HG02973 (cell line): ENCODE results near the gene CSAG2.
"Not testable (repeated sequence)": the region's sequence is repeated elsewhere in the genome, so short reads cannot be mapped to it uniquely, and the experiment has no call there.

ENCODE experiments used
- ATAC-seq: cut with Tn5 transposase; IDR thresholded peaks from one replicate; pipeline ENCODE4 v1.9.1; 2021; ENCODE audit warnings: moderate library complexity; ENCODE audit not compliant: unreplicated experiment

The CSAG2 gene, protein sequence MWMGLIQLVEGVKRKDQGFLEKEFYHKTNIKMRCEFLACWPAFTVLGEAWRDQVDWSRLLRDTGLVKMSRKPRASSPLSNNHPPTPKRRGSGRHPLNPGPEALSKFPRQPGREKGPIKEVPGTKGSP

DNA sequence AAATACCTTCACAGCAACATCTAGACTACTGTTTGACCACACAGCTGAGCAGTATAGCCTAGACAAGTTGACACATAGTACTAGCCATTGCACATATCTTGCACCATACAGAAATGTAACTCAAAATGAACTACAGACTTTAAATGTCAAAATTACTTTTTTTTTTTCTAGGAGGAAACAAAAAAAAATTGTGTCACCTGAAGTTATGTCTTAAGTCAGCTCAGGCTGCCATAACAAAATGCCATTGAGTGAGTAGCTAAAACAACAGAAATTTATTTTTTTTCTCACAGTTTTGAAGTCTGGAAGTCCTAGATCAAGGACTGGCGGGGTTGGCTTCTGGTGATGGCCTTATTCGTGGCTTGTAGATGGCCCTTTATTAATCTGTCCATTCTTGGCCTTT is at the start of gene CSAG2:
Gene CSAG2 (minus strand): TSS at position 101 of the 400 bp plus-strand sequence. CDS start 161 bp downstream, outside the sequence.
- ATAC-seq: not testable (repeated sequence)

DNA sequence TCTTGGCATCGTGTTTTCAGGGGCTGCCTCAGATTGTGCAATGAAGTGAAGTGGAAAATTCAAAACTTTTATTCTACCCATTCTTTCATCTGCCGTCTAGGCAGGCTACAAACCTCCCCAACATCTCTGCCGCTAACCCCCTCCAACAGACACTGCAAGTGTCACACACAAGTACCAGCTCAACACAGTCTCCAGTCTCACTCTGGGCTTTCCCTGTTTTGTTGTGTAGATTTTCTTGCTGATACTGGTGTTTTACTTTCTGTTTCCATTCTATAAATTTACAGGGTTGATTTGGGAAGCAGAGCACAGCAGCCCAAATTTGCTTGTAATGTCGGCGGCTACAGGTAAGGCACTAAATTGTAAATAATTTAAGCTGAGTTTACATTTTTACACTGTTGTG is 45.8 kb upstream of the CSAG2 start:
- ATAC-seq: not testable (repeated sequence)

DNA sequence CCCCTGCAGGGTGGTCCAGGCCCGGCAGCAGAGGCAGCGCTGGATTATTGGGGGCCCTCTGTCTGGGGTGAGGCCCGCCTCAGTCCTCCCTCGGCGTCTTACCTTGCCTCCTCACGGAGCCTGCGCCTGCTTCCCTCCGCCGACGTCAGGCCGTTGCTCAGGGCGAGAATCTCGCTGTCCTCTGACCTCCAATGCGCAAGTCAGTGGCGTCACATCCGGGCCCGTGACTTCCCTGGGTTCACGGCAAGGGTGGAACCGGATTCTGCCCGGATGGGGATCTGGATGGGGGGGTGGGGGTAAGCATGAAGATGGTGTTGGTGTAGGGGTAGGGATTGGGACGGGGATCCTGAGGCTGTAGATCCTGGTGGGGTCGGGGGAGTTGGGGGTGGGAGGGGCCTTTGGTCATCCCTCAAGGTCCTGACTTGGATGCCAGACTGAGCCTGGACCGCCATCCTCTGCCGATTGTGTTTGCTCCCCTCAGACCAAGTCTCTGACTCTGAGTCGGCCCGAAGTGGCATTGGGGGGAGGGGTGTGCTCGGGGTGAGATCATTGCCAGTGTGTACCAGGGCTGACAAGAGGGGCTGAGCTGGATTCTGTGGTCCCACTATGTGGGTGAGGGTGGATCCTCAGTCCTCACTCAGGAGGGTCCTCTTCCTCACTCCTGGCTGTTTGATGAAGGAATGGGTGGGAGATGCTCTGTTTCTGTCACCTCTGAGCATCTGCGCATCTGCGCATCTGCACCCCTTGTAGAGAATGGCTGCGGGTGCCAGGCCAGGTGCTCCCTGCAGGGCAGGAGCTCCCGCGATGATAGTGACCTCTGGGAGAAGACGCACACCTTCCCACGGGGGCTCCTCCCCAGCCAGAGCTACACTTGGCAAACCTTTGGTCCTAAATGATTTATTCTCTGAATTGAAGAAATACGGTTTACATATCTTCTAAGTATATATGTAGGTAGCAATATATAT is 44.9 kb upstream of the CSAG2 start, which contains the start of gene MAGEA2:
Gene MAGEA2 (minus strand): TSS at position 157 of the 965 bp plus-strand sequence. CDS start 2,479 bp downstream, outside the sequence.
- ATAC-seq: not testable (repeated sequence)

DNA sequence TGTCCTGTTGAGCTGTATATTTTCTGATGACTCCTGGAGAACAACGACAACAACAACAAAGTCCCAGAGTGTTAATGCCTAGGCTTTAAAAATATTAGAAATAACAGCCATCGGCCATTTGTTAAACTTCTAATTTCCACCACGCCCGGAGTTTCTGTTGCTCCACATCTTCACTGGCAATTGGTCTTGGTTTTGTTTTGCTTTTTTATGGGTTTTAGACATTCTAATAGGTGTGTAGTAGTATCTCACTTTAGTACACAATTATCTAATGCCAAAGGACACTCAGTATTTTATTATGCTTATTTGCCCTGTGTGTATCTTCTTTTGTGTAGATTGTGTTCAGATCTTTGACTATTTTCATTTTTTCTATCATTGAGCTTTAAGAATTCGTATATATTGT is 29.5 kb upstream of the CSAG2 start:
- ATAC-seq: no peak

DNA sequence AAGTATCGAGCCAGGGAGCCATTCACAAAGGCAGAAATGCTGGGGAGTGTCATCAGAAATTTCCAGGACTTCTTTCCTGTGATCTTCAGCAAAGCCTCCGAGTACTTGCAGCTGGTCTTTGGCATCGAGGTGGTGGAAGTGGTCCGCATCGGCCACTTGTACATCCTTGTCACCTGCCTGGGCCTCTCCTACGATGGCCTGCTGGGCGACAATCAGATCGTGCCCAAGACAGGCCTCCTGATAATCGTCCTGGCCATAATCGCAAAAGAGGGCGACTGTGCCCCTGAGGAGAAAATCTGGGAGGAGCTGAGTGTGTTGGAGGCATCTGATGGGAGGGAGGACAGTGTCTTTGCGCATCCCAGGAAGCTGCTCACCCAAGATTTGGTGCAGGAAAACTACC is 27.5 kb upstream of the CSAG2 start:
- not testable (repeated sequence) for ATAC-seq

DNA sequence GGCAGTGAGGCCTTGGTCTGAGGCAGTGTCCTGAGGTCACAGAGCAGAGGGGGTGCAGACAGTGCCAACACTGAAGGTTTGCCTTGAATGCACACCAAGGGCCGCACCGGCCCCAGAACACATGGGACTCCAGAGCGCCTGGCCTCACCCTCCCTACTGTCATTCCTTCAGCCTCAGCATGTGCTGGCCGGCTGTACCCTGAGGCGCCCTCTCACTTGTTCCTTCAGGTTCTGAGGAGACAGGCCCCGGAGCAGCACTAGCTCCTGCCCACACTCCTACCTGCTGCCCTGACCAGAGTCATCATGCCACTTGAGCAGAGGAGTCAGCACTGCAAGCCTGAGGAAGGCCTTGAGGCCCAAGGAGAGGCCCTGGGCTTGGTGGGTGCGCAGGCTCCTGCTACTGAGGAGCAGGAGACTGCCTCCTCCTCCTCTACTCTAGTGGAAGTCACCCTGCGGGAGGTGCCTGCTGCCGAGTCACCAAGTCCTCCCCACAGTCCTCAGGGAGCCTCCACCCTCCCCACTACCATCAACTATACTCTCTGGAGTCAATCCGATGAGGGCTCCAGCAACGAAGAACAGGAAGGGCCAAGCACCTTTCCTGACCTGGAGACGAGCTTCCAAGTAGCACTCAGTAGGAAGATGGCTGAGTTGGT is 26.9 kb upstream of the CSAG2 start:
- ATAC-seq: no peak

DNA sequence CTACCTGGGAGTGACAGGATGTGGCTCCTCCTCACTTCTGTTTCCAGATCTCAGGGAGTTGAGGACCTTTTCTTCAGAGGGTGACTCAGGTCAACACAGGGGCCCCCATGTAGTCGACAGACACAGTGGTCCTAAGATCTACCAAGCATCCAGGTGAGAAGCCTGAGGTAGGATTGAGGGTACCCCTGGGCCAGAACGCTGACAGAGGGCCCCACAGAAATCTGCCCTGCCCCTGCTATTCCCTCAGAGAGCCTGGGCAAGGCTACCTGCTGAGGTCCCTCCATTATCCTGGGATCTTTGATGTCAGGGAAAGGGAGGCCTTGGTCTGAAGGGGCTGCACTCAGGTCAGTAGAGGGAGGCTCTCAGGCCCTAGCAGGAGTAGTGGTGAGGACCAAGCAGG is 26.0 kb upstream of the CSAG2 start:
- ATAC-seq: no peak

DNA sequence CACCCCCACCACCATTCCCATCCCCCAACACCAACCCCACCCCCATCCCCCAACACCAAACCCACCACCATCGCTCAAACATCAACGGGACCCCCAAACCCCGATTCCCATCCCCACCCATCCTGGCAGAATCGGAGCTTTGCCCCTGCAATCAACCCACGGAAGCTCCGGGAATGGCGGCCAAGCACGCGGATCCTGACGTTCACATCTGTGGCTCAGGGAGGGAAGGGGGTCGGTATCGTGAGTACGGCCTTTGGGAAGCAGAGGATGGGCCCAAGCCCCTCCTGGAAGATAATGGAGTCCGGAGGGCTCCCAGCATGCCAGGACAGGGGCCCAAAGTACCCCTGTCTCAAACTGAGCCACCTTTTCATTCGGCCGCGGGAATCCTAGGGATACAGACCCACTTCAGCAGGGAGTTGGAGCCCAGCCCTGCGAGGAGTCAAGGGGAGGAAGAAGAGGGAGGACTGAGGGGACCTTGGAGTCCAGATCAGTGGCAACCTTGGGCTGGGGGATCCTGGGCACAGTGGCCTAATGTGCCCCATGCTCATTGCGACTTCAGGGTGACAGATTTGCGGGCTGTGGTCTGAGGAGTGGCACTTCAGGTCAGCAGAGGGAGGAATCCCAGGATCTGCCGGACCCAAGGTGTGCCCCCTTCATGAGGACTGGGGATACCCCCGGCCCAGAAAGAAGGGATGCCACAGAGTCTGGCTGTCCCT is 25.2 kb upstream of the CSAG2 start:
- ATAC-seq: not testable (repeated sequence)

DNA sequence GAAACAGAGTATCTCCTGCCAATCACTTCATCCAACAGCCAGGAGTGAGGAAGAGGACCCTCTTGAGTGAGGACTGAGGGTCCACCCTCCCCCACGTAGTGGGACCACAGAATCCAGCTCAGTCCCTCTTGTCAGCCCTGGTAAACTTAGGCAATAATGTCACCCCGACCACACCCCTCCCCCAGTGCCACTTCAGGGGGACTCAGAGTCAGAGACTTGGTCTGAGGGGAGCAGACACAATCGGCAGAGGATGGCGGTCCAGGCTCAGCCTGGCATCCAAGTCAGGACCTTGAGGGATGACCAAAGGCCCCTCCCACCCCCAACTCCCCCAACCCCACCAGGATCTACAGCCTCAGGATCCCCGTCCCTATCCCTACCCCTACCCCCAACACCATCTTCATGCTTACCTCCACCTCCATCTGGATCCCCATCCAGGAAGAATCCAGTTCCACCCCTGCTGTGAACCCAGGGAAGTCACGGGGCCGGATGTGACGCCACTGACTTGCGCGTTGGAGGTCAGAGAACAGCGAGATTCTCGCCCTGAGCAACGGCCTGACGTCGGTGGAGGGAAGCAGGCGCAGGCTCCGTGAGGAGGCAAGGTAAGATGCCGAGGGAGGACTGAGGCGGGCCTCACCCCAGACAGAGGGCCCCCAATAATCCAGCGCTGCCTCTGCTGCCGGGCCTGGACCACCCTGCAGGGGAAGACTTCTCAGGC is 24.3 kb upstream of the CSAG2 start, which contains the start of the genes CSAG1 and MAGEA12:
Gene CSAG1 (minus strand): TSS at position 461 of the 715 bp plus-strand sequence. CDS start 1,261 bp downstream, outside the sequence.
Gene MAGEA12 (plus strand): TSS at position 497 of the 715 bp plus-strand sequence. CDS start 2,405 bp downstream, outside the sequence.
- no peak for ATAC-seq

DNA sequence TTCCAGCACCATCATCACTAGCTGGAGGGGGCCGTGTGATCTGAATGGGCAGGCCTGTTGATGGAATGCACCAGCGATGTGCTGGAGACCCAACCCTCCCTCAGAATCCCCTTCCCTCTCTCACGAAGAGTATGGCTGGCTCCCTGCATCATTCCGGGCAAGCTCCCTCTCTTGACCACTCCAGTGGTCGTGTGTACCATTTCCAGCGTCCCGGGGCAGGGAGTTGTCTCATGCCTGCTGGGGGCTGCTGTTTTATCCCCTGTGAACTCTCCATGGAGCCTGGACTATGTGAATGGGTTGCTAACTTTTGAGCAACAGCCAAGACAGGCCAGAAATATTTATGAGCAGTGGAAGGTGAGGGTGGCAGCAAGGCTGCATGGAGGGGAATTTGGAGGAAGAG is 16.3 kb upstream of the CSAG2 start:
- no peak for ATAC-seq

DNA sequence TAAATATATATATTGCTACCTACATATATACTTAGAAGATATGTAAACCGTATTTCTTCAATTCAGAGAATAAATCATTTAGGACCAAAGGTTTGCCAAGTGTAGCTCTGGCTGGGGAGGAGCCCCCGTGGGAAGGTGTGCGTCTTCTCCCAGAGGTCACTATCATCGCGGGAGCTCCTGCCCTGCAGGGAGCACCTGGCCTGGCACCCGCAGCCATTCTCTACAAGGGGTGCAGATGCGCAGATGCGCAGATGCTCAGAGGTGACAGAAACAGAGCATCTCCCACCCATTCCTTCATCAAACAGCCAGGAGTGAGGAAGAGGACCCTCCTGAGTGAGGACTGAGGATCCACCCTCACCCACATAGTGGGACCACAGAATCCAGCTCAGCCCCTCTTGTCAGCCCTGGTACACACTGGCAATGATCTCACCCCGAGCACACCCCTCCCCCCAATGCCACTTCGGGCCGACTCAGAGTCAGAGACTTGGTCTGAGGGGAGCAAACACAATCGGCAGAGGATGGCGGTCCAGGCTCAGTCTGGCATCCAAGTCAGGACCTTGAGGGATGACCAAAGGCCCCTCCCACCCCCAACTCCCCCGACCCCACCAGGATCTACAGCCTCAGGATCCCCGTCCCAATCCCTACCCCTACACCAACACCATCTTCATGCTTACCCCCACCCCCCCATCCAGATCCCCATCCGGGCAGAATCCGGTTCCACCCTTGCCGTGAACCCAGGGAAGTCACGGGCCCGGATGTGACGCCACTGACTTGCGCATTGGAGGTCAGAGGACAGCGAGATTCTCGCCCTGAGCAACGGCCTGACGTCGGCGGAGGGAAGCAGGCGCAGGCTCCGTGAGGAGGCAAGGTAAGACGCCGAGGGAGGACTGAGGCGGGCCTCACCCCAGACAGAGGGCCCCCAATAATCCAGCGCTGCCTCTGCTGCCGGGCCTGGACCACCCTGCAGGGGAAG is 5.0 kb upstream of the CSAG2 start, which contains the start of gene MAGEA2B:
Gene MAGEA2B (plus strand): TSS at position 814 of the 973 bp plus-strand sequence. CDS start 2,479 bp downstream, outside the sequence.
- not testable (repeated sequence) for ATAC-seq

DNA sequence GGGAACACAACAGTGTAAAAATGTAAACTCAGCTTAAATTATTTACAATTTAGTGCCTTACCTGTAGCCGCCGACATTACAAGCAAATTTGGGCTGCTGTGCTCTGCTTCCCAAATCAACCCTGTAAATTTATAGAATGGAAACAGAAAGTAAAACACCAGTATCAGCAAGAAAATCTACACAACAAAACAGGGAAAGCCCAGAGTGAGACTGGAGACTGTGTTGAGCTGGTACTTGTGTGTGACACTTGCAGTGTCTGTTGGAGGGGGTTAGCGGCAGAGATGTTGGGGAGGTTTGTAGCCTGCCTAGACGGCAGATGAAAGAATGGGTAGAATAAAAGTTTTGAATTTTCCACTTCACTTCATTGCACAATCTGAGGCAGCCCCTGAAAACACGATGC is 4.1 kb upstream of the CSAG2 start:
- not testable (repeated sequence) for ATAC-seq

DNA sequence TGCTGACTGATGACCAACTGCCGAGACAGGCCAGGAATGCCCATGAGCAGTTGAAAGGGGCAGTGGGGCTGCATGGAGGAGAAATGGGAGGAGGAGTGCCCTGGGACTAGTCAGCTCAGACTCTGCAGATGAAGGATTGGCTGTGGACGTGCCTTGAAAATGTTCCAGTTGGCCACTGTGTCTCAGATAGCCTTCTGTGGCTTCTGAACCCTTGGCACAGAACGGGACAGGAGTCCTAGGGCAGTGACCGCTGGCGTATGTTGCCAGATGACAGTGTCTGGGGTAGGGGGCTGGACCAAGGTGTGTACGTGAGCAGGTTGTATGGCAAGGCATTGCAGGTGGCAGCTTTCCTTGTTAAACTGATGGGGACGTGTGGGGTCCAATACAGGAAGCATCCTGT is 2.6 kb downstream of the CSAG2 start:
- not testable (repeated sequence) for ATAC-seq

DNA sequence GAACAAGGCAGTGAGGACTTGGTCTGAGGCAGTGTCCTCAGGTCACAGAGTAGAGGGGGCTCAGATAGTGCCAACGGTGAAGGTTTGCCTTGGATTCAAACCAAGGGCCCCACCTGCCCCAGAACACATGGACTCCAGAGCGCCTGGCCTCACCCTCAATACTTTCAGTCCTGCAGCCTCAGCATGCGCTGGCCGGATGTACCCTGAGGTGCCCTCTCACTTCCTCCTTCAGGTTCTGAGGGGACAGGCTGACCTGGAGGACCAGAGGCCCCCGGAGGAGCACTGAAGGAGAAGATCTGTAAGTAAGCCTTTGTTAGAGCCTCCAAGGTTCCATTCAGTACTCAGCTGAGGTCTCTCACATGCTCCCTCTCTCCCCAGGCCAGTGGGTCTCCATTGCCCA is 8.7 kb downstream of the CSAG2 start:
- ATAC-seq: not testable (repeated sequence)

DNA sequence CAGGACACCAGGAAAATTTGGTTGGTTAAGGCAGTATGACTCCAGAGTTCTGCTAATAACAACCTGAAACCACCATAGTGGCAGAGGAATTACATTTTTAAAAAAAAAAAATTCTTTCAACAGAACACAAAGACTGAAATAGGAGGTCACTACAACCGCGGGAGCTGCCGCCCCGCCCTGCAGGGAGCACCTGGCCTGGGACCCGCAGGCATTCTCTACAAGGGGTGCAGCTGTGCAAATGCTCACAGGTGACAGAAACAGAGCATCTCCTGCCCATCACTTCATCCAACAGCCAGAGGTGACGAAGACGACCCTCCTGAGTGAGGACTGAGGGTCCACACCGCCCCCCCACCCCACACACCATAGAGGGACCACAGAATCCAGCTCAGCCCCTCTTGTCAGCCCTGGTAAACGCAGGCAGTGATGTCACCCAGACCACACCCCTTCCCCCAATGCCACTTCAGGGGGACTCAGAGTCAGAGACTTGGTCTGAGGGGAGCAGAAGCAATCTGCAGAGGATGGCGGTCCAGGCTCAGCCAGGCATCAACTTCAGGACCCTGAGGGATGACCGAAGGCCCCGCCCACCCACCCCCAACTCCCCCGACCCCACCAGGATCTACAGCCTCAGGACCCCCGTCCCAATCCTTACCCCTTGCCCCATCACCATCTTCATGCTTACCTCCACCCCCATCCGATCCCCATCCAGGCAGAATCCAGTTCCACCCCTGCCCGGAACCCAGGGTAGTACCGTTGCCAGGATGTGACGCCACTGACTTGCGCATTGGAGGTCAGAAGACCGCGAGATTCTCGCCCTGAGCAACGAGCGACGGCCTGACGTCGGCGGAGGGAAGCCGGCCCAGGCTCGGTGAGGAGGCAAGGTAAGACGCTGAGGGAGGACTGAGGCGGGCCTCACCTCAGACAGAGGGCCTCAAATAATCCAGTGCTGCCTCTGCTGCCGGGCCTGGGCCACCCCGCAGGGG is 10.8 kb downstream of the CSAG2 start, which contains the start of gene MAGEA3:
Gene MAGEA3 (plus strand): TSS at position 843 of the 980 bp plus-strand sequence. CDS start 2,039 bp downstream, outside the sequence.
- ATAC-seq: not testable (repeated sequence)

DNA sequence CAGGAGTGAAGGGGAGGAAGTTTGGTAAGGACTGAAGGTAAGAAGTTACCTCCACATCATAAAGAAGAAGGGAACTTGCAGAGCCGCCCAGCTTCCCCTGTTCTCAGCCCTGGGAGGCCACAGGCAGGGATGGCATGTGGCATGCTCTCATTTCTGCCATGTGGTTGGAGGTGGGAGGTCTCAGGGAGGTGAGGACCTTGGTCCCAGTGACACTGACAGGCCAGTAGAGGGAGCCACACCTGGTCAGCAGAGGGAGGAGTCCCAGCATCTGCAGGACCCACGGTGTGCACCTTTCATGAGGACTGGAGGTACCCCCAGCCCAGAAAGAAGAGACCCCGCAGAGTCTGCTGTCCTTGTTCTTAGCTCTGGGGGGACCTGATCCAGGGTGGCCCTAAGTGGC is 28.1 kb downstream of the CSAG2 start:
- not testable (repeated sequence) for ATAC-seq

DNA sequence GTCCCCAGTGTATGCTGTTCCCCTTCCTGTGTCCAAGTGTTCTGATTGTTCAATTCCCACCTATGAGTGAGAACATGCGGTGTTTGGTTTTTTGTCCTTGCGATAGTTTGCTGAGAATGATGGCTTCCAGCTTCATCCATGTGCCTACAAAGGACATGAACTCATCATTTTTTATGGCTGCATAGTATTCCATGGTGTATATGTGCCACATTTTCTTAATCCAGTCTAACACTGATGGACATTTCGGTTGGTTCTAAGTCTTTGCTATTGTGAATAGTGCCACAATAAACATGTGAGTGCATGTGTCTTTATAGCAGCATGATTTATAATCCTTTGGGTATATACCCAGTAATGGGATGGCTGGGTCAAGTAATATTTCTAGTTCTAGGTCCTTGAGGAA is 34.4 kb downstream of the CSAG2 start:
- ATAC-seq: not testable (repeated sequence)
